HG02623 (cell line): Measurements from ENCODE around the gene TCFL5.
A peak's percentile ranks its signal among the peaks of the same experiment; 100 is the strongest.
"Not testable (repeated sequence)": the region's sequence is repeated elsewhere in the genome, so short reads cannot be mapped to it uniquely, and the experiment has no call there.

Experiments
- ATAC-seq: cut with Tn5 transposase; IDR thresholded peaks from one replicate; pipeline ENCODE4 v1.9.1; 2021; ENCODE audit warnings: moderate library complexity; ENCODE audit not compliant: unreplicated experiment

Gene TCFL5

DNA sequence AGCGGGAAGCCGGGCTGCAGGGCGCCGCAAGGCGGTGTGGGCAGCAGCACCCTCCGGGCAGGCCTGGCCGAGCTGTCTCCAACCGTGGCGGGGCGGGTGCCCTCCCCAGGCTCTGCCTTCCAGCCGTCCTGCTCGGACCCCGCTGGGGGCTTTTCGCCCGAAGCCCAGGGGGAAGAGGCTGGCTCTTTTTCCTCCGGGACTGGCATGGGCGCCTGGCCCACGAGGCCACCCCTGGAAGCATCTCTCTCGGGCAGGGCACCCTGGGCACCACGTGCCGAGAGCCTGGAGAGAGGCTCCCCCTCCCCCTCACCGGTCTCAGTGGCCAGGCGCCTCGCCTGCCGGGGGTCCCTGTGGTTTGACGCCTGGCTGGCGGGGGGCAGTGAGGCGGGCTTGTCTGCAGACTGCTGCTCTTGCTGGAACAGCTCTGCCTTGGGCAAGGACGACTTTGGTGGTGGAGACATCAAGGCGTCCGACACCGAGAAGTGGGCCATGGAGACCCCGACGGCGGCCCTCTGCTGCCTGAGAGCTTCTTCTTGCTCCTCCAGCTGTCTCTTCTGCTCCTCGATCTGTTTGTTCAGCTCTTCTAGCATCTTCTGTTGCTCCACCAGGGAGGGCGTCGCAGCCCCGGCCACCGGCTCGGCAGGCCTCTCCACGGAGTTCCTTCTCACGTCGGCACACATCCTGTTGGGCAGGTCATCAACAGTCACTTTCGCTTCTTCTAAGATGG, 19.5 kb upstream of the TCFL5 start:
- no peak for ATAC-seq

DNA sequence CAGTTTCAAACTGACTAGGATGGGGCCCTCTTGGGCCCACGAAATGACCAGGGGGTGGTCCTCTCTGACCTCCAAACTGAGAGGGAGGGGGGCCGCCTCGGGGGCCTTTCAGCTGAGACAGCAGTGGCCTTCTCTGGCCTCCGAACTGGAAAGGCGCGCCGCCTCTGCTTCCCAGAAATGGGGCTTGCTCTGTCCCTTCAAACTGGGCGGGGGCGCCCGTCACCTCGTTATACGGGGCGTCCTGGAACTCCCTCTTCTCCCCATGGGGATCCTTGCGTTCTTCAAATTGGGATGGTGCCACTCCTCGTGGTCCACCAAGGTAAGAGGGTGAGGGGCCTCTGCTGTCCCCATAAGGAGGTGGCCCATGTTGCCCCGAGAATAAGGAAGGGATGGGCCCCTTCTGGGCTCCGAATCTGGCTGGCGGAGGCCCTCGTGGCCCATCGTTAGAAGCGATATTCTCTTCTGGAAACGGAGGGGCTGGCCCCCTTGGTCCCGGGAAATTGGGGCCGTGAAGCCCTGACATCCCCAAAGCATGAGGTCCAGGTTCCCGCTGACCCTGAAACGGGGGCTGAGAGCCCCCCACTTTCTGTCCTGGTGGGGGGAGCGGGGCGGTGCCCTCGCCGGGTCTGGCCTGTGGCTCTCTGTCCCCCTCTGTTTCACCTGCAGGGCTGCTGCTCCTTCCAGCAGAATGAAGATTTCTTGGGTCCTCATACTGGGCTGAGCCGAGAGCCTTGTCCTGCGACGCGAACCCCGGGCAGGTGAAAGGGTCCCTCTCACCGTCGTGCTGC, 18.7 kb upstream of the TCFL5 start:
- ATAC-seq = no peak

DNA sequence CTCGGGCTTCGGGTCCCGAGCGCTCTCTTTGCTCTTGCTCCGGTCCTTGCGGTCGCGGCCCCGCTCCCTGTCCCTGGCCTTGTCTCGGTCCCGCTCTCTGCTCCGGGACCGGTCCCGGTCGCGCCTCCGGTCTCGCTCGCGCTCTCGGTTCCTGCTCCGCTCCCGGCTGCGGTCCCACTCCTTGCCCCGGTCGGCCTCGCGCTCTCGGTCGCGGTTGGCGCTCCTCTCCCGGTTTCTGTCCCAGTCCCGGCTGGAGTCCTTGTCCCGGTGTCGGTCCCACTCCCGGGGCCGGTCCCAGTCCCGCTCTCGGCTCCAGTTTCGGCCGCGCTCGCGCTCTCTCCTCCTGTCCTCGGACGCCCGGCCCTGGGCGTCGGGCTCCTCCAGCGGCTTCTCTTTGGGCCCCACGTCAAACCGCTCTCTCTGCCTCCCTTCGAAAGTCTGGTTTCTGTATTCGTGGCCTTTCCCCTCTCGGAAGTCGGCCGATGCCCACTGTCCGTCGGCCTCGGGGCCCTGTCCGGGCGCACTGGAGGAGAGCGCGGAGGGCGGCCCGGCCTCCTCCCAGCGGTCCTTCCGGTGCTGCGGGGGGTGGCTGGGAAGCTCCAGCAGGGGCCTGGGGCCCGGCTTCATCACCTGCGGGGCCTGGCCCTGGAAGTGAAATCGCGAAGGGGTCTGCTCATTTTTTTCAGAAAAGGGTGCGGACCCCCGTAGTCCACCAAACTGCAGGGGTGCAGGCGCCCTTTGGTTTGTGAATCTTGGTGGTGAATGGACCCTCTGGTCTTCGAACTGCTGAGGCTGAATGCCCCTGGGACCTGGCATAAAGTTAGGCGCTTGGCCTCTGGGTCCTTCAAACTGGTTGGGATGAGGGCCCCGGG, 17.9 kb upstream of the TCFL5 start:
- no peak for ATAC-seq

DNA sequence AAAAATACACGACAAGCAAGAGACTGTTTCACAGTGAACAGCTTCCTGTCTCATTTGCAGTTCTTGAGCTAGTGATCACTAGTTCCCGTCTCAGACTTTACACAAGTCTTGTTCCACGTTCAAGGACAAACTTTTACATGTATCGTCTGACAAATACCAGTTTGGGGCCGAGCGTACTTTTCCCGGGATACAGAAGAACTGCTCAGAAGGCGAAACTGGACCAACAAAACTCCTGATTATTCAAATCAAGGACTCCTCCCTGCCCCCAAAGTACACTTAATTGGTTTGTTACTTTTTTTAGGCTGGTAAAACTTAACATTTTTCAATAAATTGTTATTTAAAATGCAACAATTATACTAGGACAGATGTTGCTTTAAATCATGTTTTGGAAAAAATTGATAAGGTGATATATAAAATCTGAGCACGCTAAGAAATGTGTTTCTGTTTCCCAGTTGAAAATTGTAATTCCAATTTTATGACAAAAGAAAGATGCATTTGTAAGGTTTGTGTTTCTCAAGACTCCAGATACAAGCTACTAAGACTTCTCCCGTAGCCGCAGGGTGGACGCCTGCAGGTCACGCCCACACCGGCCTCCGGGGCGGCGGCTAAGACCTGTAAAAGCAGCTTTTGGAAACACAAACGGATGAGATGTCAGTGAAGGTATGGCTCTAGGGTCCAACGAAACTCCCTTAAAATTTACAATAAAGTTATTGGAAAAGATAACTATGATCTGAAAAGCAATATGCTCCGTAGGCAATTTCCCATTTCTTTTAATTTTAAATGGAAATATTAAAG, 16.8 kb upstream of the TCFL5 start:
- ATAC-seq = no peak

DNA sequence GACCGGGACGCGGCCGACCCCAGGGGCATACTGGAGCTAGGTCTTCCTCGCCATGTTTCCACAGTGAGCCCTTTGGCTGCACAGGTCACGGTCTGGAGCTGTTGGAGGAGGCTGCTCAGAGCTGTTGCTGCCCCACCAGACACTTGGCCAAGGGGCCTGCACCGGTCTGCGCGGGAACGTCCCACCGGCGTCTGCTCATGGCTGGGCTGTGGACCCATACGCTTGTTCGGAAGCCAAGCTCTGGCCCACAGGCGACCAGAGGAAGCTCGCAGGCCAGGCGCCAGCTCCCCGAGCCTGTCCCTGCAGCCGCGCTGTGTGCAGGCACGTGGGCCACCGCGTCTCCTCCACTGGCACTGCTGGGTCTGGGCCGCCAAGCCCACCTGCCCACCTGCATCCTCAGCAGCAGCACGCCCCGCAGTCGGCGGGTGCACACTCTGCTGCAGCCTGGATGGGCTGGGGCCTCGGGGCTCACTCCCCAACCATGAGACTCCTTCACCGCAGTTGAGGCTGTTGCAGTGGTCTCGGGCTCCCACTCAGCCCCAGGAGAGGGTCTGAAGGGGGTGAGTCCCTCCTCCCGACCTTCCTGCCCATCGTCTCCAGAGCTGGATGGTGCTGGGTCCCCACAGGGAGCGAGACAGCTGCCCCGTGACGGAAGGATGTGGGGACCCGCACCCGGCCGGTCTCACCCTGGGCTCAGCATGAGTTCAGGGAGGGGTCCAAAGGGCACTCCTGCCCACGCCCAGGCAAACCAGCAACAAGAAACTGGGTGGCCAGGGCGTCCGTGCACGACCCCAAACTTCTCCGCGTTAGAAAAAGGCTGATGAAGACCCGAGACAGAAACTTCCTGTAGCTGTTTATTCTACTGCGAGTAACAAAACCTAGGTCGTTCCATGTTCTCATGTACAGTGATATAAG, 15.5 kb upstream of the TCFL5 start:
- no peak for ATAC-seq

DNA sequence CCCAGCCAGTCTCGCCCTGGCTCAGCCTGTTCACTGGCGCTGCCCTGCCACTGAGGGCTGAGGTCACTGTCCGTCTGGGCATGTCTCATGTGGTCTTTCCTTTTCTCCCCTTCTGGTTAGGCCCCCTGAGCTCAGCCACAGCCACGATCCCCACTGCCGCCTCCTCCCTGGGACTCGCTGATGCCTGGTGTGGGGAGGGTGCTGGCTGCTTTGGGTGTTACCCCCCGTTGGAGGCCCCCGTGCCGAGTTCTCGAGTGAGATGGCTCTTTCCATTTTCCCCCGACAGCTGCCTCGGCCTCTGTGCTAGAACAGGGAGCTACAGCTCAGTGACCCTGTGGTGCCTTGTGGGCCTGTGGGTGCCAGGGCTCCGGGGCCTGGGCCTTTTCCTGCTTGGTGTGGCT, 14.9 kb upstream of the TCFL5 start:
- no peak for ATAC-seq

DNA sequence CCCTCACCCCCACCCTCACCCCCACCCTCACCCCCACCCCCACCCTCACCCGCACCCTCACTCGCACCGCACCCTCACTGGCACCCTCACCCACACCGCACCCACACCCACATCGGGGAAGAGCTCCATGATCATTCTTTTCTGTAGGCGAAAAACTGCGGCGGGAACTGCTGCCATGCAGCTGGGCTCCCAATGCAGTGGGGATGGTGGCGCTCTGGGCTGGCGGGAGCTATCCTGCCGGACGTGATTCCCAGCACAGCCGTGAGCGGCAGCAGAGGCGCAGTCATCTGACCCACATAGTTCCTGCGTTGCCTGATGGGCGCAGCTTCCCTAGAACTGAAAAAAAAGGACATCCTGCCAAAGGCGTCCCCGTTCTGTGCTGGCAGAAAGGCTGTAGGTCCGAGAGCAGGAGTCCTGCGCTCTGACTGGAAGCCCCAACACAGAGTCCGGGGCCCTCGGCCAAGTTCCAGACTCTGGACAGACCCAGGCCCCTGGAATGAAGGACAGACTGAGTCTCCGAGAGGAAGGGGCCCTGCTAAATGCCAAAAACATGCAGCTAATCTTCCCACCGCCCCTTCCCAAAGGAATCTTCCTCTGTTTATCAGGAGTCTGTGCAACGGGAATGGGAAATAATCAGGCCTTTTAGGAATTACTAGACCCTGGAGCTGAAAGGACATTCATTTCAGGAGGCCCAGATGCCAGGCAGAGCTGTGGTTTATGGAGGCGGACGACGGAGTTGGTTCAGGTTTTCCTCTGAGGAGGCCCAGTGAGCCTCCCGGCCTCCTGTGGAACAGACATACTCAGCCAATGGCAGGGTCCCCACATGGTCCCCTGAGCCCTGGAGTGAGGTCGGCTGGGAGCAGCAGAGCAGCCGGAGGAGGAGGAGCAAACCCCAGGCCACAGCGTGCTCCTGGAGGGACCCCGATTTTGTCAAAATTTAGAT, 14.1 kb upstream of the TCFL5 start:
- ATAC-seq = no peak

DNA sequence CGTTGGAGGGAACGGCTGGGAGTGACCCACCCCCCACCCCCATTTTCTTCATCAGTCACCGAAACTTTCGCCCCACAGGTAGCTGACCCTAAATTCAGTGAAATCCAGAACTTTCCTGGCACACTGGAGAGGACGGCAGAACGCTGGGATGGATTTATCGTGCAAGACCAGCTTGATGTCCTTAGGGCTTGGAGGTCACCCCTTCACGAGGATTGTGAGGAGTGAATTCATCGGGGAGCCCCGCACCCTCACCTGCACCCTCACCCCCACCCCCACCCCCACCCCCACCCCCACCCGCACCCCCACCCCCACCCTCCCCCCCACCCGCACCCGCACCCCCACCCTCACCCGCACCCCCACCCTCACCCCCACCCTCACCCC, 13.3 kb upstream of the TCFL5 start:
- ATAC-seq = no peak

DNA sequence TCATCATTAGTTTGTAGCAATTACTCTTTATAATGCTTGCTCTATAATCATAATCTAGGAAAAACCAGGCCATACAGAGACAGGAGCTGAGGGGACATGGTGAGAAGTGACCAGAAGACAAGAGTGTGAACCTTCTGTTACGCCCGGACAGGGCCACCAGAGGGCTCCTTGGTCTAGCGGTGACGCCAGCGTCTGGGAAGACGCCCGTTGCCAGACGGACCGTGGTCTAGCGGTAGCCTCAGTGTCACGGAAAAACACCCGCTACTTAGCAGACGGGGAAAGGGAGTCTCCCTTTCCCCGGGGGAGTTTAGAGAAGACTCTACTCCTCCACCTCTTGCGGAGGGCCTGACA, 12.0 kb upstream of the TCFL5 start:
- not testable (repeated sequence) for ATAC-seq

DNA sequence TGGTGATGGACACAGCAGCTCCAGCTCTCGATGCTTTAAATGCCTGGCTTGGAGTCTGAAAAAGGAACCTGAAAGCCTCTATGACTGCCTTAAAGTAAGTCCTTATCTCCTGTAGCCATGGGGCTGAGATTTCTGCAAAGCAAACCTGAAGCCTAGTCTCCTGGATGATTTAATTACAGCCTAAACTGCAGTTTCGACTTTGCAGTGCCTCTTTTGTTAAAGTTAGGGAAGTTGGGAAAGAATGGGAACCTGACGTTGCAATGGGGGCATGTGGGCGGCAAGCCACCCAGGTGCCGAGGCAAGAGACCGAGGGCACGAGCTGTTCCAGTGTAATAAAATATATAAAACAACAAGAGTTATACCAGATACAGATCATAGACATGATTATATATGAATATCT, 11.7 kb upstream of the TCFL5 start:
- no peak for ATAC-seq

DNA sequence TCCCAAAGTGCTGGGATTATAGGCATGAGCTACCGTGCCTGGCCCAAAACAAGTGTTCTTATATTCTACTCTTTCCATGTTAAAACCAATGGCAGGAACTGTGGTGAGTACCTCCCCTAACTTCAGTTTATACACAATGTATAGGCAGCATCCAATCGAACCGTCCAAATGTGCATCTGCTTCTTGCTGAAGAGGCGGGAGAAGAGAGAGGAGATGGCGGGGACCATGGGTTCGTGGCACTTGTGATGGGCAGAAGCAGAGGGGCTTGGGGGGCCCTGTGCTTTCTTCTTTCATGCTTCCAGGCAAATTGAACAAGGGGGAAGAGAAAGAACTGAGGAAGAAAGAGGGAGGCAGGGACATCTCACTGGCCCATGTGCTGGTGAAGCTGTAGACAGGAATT, 11.2 kb upstream of the TCFL5 start:
- ATAC-seq = no peak

DNA sequence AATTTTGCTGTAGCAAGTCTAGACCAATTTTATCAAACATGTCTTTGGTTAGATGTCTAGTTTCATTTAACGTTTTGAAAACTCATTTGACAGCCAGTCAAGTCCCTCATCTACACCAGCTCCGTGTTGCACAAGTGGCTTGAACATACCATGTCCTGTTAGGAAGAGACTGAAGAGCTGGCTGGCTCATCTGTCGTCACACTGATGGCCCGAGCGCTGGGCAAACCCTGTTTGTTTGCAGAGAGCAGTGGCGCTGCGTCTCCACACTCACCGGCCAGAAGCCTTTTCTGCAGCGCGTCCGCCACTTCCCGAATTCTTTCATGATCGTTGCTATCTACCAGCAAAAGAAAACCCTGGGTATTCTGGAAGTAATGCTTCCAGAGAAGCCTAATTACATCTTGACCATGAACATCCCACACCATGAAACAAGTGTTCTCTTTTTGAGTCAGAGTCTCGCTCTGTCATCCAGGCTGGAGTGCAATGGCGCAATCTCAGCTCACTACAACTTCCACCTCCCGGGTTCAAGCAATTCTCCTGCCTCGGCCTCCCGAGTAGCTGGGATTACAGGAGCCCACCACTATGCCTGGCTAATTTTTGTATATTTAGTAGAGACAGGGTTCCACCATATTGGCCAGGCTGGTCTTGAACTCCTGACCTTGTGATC, 10.7 kb upstream of the TCFL5 start:
- no peak for ATAC-seq

DNA sequence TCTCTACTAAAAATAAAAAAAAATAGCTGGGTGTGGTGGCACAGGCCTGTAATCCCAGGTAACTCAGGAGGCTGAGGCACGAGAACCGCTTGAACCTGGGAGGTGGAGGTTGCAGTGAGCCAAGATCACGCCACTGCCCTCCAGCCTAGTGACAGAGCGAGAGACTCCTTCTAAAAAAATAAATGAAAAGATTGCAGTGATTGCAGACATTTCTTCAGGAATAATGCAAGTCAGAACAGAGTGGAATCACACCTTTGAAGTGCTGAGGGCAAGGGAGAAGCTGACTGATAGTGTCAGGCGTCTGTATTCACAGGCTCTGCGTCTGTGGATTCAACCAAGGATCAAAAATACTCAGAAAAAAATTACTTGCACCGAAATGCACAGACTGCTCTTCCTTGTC, 2.6 kb upstream of the TCFL5 start:
- no peak for ATAC-seq

DNA sequence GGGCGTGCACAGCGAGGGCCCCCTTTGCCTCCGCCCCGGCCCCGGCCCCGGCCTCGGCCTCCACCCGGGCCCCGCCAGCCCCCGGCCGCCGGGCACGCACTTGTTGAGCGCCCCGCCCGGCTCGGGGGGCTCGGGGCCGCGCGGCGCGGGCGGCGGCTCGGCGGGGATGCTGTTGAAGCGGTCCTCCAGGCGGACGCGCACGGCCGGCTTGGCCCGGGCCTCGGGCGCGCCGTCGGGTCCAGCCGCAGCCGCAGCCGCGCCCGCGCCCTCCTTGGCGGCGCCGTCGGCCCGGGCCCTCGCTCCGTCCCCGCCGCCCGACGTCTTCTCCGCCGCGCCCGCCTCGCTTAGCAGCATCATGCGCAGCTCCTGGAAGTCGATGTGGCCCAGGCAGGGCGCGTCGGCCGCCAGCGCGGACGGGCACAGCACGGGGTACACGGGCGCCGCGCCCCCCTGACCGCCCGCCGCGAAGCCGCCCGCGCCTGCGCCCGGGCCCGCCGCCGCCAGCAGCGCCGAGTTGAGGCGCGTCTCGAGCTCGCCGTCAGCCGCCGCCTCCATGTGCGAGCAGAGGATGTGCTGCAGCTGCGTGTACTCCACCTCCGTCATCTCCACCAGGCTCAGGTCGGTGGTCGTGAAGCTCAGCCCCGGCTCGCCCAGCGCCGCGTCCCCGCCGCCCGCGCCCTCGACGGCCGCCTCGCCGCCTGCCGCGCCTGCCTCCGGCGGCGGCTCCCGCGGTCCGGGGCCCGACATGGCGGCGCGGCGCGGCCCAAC, 514 bp downstream of the TCFL5 start:
- ATAC-seq = peak; percentile 27

DNA sequence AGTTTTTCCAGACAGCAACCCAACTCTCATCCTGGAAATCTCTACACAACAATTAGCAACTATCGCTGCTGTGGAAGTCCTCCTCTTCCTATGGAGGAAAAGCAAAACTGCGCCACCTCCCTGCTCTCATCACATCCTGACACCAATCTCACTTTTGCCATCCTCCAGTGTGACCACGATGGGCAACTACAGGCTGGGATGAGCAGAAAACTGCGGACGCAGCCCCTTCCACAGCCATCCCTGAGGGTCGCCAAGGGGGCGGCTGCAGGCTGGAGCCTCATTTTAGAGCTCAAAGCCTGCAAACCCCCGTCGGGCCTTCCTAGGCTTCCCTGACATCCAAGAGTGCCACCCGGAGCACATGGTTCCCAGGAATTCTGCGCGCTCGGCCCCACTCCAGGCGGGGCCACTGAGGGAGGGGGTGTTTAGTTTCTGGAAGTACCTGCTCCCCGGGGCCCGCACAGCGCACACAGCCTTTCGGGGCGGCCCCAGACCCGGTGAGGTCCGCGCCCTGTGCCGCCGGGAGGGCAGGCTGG, 1.2 kb downstream of the TCFL5 start:
- no peak for ATAC-seq

DNA sequence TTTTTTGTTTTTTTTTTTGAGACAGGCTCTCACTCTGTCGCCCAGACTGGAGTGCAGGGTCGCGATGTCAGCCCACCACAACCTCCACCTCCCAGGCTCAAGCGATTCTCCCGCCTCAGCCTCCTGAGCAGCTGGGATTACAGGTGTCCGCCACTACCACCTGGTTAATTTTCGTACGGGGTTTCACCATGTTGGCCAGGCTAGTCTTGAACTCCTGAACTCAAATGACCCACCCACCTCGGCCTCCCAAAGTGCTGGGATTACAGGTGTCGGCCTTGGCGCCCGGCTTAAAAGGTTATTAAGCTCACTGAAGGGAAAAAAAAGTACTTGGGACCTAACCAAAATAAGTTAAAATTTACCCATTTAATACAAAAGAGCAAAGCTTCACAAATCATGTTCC, 1.9 kb downstream of the TCFL5 start:
- no peak for ATAC-seq
